ENCODE results near the gene FAF1.
A peak's percentile ranks its signal among the peaks of the same experiment; 100 is the strongest.
"Not testable (repeated sequence)": the region's sequence is repeated elsewhere in the genome, so short reads cannot be mapped to it uniquely, and the experiment has no call there.

Gene FAF1

GRCh38 chr1:50833216-50833615 lies 126.9 kb downstream of the FAF1 start:
- no peak for DNase-seq

GRCh38 chr1:50832167-50832566 lies 127.9 kb downstream of the FAF1 start:
- no peak for DNase-seq

- no peak for DNase-seq
These were observed 128.6 kb downstream of the FAF1 start for GRCh38 chr1:50831300-50832061.

GRCh38 chr1:50830621-50831020 lies 129.4 kb downstream of the FAF1 start:
- no peak for DNase-seq

DNA sequence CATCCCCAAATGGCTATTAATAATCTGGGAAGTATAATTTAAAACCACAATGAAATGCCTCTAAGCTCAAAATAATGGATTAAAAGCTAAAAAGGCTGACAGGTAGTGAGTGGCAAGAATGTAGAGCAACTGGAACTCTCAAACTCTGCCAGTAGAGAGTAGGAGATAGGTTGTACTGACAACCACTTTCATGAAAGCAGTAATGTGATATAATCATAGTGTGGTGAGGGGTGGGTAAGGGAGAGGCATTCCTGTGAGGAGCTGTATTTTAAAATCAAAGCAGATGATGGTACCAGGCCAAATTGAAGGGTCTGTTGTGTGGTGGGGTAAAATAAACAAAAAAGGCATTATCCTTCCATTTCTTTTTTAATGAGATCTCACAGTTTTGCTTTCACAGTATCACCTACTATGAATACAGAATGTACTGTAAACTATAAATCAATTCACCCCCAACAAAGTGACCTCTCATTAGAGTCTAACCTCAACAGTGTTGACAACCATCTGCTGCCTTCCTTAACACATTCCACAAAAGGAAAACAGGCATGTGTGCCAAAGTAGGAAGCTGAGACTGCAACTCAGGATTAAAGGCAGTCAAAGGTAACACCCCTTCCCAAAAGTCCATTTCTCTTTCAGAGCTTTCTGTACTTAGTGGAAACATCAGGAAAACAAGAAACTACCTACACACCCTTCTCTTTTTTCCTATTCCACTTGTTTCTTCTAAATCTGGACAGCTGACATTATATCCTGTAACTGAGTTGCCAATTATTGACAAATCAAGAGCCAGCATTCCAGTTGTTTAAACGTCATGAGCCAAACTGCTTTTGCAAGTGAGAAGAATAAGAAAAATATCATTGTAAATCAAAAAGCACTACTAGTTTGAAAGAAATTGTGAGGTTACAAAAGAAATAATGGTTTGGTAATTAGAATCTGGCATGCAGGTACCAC lies 130.8 kb downstream of the FAF1 start:
- no peak for DNase-seq

DNA sequence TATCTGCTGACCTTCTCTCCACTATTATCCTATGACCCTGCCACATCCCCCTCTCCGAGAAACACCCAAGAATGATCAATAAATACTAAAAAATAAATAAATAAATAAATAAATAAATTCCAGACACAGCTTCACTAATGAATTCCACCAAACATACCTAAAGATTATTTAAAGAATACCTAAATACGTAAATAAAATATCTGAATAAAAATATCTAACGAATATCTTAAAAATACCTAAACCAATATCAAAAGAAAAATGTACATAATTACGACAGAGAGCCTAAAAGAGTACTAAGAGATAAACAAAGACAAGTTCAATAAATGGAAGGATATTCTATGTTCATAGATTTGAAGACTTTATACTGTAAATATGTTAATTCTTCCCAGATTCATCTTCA lies 132.5 kb downstream of the FAF1 start:
- no peak for DNase-seq

- DNase-seq, result not testable (repeated sequence)
These were observed 133.3 kb downstream of the FAF1 start for GRCh38 chr1:50826792-50827191.

DNA sequence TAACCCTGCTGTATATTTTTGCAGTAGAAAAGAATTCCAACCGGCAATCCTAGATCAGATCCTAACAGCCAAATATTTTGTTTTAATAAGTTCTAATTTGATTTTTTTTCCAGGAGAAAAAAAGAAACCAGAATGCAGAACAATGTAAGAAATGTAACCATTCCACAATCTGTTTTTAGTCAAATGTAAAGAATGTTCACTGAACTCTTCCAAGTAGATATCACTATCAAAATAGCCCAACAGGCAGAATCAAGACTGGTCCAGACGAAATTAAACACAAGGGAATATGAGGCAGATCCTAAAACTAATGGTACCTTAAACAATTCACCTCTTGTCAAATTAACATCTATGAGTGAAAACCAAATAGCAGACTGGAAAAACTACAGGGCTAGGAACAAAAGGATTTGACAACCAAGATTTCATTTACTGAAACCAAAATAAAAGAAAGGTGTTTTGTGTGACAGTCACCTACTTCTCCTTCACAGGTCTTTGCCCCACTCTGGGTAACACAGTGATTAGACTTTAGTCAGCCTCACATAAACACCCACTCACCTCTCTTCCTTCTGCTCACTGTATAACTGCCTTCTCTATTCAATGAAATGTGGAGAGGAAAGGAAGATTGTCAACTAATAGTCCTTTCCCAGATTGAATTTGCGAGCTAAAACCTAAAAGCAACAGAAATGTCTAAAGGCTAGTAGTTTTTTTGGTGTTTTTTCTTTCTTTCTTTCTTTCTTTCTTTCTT lies 137.9 kb downstream of the FAF1 start:
- no peak for DNase-seq

DNA sequence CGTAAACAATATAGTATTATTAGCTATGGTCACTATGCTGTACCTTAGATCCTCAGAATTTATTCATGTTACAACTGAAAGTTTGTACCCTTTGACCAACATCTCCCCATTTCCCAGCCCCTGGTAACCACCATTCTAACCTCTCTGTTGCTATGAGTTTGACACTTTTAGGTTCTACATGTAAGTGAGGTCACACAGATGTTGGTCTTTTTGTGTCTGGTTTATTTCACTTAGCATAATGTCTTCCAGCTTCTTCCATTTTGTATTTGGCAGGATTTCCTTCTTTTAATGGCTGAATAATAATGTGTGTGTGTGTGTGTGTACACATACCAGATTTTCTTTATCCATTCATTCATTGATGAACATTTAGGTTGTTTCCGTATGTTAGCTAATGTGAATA lies 139.5 kb downstream of the FAF1 start:
- DNase-seq, result no peak

- no peak for DNase-seq
These were observed 147.7 kb downstream of the FAF1 start for GRCh38 chr1:50812346-50812745.

DNA sequence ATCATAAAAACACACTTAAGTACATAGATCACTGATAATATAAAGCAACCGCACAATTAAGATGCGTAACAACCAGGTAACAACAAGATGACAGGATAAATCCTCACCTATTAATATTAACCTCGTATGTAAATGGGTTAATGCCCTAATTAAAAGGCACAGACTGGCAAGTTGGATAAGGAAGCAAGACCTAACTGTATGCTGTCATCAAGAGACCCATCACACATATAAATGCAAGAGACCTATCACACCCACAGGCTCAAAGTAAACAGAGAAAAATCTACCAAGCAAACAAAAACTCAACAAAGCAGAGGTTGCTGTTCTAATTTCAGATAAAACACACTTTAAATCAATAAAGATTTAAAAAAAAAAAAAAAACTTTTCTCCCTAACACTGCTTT lies 151.8 kb downstream of the FAF1 start:
- no peak for DNase-seq

- no peak for DNase-seq
These were observed 163.8 kb downstream of the FAF1 start for GRCh38 chr1:50796272-50796671.

GRCh38 chr1:50793521-50793920 lies 166.5 kb downstream of the FAF1 start:
- no peak for DNase-seq

DNA sequence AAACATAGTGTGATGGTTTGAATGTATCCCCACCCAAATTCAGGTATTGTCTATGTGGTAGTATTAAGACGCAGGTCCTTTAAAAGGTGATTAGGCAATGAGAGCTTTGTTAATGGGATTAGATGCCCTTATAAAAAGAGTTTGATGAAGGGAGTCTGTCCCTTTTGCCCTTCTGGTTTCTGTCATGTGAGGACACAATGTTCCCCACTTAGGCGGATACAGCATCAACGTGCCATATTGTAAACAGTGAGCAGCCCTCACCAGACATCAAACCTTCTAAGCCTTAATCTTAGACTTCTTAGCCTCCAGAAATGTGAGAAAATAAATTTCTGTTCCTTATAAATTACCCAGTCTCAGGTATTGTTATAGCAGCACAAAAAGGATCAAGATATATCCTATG lies 172.8 kb downstream of the FAF1 start:
- DNase-seq, result no peak

DNA sequence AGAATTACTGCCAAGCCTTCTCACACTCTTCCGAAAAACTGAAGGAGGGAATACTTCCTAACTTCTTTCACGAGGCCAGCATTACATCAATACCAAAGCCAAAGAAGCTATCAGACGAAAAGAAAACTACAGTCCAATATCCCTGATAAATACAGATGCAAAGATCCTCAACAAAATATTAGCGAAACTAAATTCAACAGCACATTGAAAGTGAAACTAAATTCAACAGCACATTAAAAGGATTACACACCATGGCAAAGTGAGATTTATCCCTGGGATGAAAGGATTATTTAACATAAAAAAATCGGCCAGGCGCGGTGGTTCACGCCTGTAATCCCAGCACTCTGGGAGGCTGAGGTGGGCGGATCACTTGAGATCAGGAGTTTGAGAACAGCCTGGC lies 176.8 kb downstream of the FAF1 start:
- DNase-seq, result no peak

DNA sequence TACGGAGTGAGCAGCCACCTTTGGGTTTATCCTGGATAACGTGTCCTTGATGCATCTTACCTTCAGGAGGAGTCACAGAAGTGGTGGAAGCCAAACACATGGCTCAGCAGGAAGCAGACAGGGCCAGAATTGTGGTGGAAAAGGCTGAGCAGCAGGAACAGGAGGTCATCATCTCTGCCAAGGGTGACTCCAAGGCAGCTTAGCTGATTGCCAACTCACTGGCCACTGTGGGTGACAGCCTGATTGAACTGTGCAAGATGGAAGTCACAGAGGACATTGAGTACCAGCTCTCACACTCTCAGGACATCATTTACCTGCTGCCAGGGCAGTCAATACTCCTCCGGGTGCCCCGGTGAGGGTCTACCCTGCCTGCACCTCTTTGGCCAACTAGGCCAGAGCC lies 179.3 kb downstream of the FAF1 start:
- no peak for DNase-seq

DNA sequence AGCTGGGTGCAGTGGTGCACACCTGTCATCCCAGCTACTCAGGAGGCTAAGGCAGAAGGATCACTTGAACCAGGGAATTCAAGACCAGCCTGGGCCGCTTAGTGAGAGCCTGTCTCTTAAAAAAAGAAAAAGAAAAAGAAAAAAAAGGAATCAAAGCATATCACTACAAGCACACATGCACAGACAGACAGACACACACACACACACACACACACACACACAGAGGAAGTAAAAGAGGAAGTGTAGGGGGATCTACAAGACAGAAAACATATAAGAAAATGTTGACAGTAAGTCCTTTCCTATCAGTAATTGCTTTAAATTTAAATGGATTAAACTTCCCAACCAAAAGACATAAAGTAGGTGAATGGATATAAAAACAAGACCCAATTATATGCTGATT lies 180.3 kb downstream of the FAF1 start:
- no peak for DNase-seq

DNA sequence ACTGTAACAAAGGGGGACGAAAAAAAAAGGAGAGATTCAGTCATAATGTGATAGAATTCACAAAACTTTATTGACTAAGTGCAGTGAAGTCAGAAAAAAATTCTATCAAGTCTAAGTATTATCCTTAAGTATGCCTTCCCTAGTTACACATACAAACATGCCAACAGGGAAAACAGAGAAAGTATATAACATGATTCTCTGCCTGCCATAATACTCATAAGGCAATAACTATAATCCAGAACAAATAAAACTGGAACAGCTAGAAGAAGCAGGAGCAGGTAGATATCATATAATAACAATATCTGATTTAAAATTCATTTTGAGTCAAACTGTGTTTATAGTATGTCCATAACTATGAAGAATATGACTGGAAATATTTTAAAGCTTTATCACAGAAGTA lies 184.3 kb downstream of the FAF1 start:
- no peak for DNase-seq

- DNase-seq, result peak; percentile 11
These were observed 185.2 kb downstream of the FAF1 start for GRCh38 chr1:50774759-50775351.

DNA sequence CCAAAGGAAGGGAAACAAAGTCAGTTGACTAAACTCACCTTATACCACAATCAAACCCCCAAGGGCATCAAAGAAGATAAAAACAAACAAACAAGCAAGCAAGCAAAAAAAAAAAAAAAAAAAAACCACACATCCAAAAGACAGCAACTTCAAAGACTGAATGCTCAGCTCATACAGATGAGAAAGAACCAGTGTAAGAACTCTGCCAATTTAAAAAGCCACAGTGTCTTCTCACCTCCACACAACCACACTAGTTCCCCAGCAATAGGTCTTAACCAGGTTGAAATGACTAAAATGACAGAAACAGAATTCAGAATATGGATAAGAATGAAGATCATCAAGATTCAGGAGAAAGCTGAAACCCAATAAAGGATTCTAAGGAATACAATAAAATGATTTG lies 193.4 kb downstream of the FAF1 start:
- no peak for DNase-seq

DNA sequence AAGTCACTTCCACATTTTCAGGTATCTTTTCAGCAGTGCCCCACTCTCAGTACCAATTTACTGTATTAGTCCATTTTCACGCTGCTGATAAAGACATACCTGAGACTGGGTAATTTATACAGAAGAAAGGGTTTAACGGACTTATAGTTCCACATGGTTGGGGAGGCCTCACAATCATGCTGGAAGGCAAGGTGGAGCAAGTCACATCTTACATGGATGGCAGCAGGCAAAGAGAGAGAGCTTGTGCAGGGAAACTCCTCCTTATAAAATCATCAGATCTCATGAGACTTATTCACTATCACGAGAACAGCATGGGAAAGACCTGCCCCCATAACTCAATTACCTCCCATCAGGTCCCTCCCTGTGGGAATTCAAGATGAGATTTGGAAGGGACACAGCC lies 203.5 kb downstream of the FAF1 start:
- not testable (repeated sequence) for DNase-seq

DNA sequence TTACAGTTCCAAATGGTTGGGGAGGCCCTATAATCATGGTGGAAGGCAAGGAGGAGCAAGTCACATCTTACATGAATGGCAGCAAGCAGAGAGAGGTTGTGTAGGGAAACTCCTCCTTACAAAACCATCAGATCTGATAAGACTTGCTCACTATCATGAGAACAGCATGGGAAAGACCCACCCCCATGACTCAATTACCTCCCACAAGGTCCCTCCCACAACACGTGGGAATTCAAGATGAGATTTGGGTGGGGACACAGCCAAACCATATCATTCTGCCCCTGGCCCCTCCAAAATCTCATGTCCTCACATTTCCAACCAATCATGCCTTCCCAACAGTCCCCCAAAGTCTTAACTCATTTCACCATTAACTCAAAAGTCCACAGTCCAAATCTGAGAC lies 205.3 kb downstream of the FAF1 start:
- DNase-seq, result not testable (repeated sequence)

GRCh38 chr1:50750021-50750619 lies 209.9 kb downstream of the FAF1 start:
- DNase-seq, result no peak
